ENCODE results near the gene CDC25B.
"Not testable (repeated sequence)": the region's sequence is repeated elsewhere in the genome, so short reads cannot be mapped to it uniquely, and the experiment has no call there.

The CDC25B gene

GRCh38 chr20:3829891-3830290 is 33.8 kb downstream of the CDC25B start:
- DNase-seq (ENCODE audit: low spot score), result not testable (repeated sequence)

- no peak for DNase-seq (ENCODE audit: low spot score)
These were observed 40.0 kb downstream of the CDC25B start for GRCh38 chr20:3836132-3836531.

- DNase-seq (ENCODE audit: low spot score), result no peak
These were observed 43.2 kb downstream of the CDC25B start for GRCh38 chr20:3839328-3839727.

- not testable (repeated sequence) for DNase-seq (ENCODE audit: low spot score)
These were observed 44.1 kb downstream of the CDC25B start for GRCh38 chr20:3840201-3840600.

- no peak for DNase-seq (ENCODE audit: low spot score)
These were observed 46.3 kb downstream of the CDC25B start for GRCh38 chr20:3842348-3842930.

- no peak for DNase-seq (ENCODE audit: low spot score)
These were observed 47.4 kb downstream of the CDC25B start for GRCh38 chr20:3843490-3843889.

GRCh38 chr20:3843990-3844619 is 48.0 kb downstream of the CDC25B start:
- DNase-seq (ENCODE audit: low spot score), result not testable (repeated sequence)

GRCh38 chr20:3846378-3846739 is 50.2 kb downstream of the CDC25B start:
- DNase-seq (ENCODE audit: low spot score), result no peak

- DNase-seq (ENCODE audit: low spot score), result peak; percentile 93
These were observed 50.8 kb downstream of the CDC25B start, which contains the start of gene MAVS for GRCh38 chr20:3846740-3847428. TSS of gene MAVS (plus strand) at chr20:3846834. CDS start at chr20:3854625, 7,791 bp downstream.

GRCh38 chr20:3847429-3847940 is 51.4 kb downstream of the CDC25B start:
- DNase-seq (ENCODE audit: low spot score), result no peak

GRCh38 chr20:3848565-3848964 is 52.5 kb downstream of the CDC25B start:
- no peak for DNase-seq (ENCODE audit: low spot score)

GRCh38 chr20:3854462-3854871 is 58.4 kb downstream of the CDC25B start:
- DNase-seq (ENCODE audit: low spot score), result no peak
